OCI-LY7 (cell line): Measurements from ENCODE around the gene SGIP1. TPM values are rescaled to one million over a fixed set of nuclear protein-coding genes. Genes with fewer than 3 reads are reported as not detected.

ENCODE experiments used
- BruUV-seq: library from RNA; stranded (reverse); fragments of 400-500 nt; replicated peaks from 2 replicates; lab custom pipeline; 2021; lab: Mats Ljungman, UMichigan
- CTCF ChIA-PET: fragments of 300-600 bp; sonication (Branson Sonifier 250); formaldehyde crosslinking; loops from one replicate; lab custom pipeline; 2022; ENCODE audit warnings: antibody characterized with exemption; ENCODE audit not compliant: unreplicated experiment; lab: Charles Lee
- POLR2A ChIA-PET: fragments of 300-600 bp; sonication (Branson Sonifier 250); formaldehyde crosslinking; loops from one replicate; lab custom pipeline; 2022; ENCODE audit warnings: antibody characterized with exemption; lab: Charles Lee
- DNase-seq: peaks from one replicate; pipeline ENCODE4 v3.0.0-alpha.2; 2015; ENCODE audit warnings: low spot score
- H2AFZ ChIP-seq: fragments of 200-600 bp; sonication (generic), shearing (Covaris generic); 2 replicates; pipeline ENCODE4 v1.6.1; 2014; ENCODE audit warnings: mild to moderate bottlenecking, antibody characterized with exemption, low read length, moderate library complexity
- H3K27ac ChIP-seq: fragments of 200-600 bp; sonication (generic); 2 replicates; pipeline ENCODE4 v1.5.1; 2014; ENCODE audit warnings: mixed run types, low read depth, mild to moderate bottlenecking, moderate library complexity, low read length, inconsistent platforms; ENCODE audit not compliant: poor library complexity, severe bottlenecking
- H3K36me3 ChIP-seq: fragments of 200-600 bp; sonication (generic); 2 replicates; pipeline ENCODE4 v1.6.1; 2014; ENCODE audit warnings: mild to moderate bottlenecking, antibody characterized with exemption, low read length, moderate library complexity, mixed read lengths; ENCODE audit not compliant: insufficient read depth
- H3K4me1 ChIP-seq: fragments of 200-600 bp; sonication (generic); 2 replicates; pipeline ENCODE4 v1.5.1; 2014; ENCODE audit warnings: mild to moderate bottlenecking, low read length; ENCODE audit not compliant: insufficient read depth, poor library complexity, severe bottlenecking
- H3K4me2 ChIP-seq: fragments of 200-600 bp; sonication (generic); 2 replicates; pipeline ENCODE4 v1.6.1; 2014; ENCODE audit warnings: mild to moderate bottlenecking, low read length
- H3K4me3 ChIP-seq: fragments of 200-600 bp; sonication (generic); 2 replicates; pipeline ENCODE4 v1.5.1; 2014; ENCODE audit warnings: mild to moderate bottlenecking, low read depth, low read length; ENCODE audit not compliant: poor library complexity, severe bottlenecking
- H3K79me2 ChIP-seq: fragments of 200-600 bp; sonication (generic); 2 replicates; pipeline ENCODE4 v1.6.1; 2016; ENCODE audit warnings: low read depth, mild to moderate bottlenecking, low read length, moderate library complexity, mixed read lengths; ENCODE audit not compliant: insufficient read depth
- H3K9me2 ChIP-seq: fragments of 200-600 bp; sonication (generic); 2 replicates; pipeline ENCODE4 v1.6.1; 2016; ENCODE audit warnings: mild to moderate bottlenecking, low read length, mixed read lengths; ENCODE audit not compliant: insufficient read depth
- H3K9me3 ChIP-seq: fragments of 200-600 bp; sonication (generic); 2 replicates; pipeline ENCODE4 v1.6.1; 2014; ENCODE audit warnings: mild to moderate bottlenecking, mixed run types, low read length, mixed read lengths
- H4K20me1 ChIP-seq: fragments of 200-600 bp; sonication (generic); 2 replicates; pipeline ENCODE4 v1.6.1; 2014; ENCODE audit warnings: mild to moderate bottlenecking, antibody characterized with exemption, low read length, moderate library complexity, mixed read lengths; ENCODE audit not compliant: insufficient read depth
- EZH2phosphoT487 ChIP-seq: fragments of 200-600 bp; sonication (generic); IDR thresholded peaks from 2 replicates; pipeline ENCODE4 v1.6.1; 2018; ENCODE audit warnings: low read depth, borderline replicate concordance, mild to moderate bottlenecking, mixed run types, antibody characterized with exemption, low read length, moderate library complexity, mixed read lengths
- intact Hi-C: fragments of 100-400 bp; cut with micrococcal nuclease; formaldehyde crosslinking; loops from one replicate; pipeline ENCODE4 v1.10.0; 2022; ENCODE audit not compliant: unreplicated experiment
- total RNA-seq, 2 experiments: library from RNA; depleted of rRNA in 1 of 2; stranded (reverse); fragments of >200 nt in 1 of 2; shearing (Covaris generic) in 1 of 2; gene quantifications; 2 replicates each; pipeline ENCODE4 v1.2.3, GENCODE V29; 2014 to 2022
- TF ChIP-seq, protein P1 (sequence below): fragments of 200-600 bp; sonication (generic); conservative IDR thresholded peaks from 2 replicates; pipeline ENCODE4 v1.5.1; 2014; ENCODE audit warnings: mild to moderate bottlenecking, antibody characterized with exemption, low read length, moderate library complexity, mixed read lengths

Gene SGIP1
- total RNA-seq, 2 experiments from 2014 or later, result not detected

DNA sequence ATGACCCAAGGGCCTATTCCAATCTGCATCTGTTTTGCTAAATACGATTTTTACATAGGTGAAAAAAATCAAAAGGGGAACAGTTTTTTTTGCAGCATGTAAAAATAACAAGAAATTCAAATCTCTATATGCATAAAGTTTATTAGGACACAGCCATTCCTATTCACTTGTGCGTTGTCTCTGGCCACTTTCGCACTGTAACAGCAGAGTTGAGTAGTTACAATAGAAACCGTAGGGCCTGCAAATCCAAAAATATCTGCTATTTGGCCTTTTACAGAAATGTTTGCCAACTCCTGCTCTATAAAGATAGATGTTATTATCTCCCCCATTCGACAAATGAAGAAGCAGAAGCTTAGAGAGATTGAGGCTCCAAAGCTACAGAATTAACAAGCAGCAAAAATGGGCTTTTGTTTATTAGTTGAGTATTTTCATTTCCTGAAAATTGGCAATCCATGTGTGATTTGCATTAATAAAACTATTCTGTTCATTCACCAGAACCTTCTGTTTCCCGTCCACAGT is 223.8 kb downstream of the SGIP1 start:
- Histone ChIP-seq H3K27ac (peak overlapping the region; percentile 83), H3K36me3 (peaks cover 3% of the 10 kb centered on the region; the same call in 1 of the 2 replicates), H3K79me2 (no peaks in the 10 kb centered on the region), H3K9me3 (peaks cover 7% of the 10 kb centered on the region; the same call in 1 of the 2 replicates), H3K4me1 (peaks cover 38% of the 10 kb centered on the region), H3K4me3 (peak overlapping the region; percentile 45), H3K4me2 (peak overlapping the region; percentile 71), H3K9me2 (no peaks in the 10 kb centered on the region), H4K20me1 (no peaks in the 10 kb centered on the region), H2AFZ (peak overlapping the region; percentile 81)
- intact Hi-C loops, result no loop called here
- DNase-seq, result no peak
- no TSS peak for BruUV-seq
- ChIA-PET POLR2A (interaction anchor here (0.7 to 4.6 kb wide), 24 partner anchors 9 to 675 kb away, joined by 3 to 22 read pairs (median 4); partner anchors contain the start of genes DNAI4 and MIER1), CTCF (interaction anchor here (0.6 kb wide), 1 partner anchor 392 kb away, joined by 5 read pairs; no protein-coding TSS in a partner anchor)
- TF ChIP-seq EZH2phosphoT487, result no peak
- TF ChIP-seq, protein P1, sequence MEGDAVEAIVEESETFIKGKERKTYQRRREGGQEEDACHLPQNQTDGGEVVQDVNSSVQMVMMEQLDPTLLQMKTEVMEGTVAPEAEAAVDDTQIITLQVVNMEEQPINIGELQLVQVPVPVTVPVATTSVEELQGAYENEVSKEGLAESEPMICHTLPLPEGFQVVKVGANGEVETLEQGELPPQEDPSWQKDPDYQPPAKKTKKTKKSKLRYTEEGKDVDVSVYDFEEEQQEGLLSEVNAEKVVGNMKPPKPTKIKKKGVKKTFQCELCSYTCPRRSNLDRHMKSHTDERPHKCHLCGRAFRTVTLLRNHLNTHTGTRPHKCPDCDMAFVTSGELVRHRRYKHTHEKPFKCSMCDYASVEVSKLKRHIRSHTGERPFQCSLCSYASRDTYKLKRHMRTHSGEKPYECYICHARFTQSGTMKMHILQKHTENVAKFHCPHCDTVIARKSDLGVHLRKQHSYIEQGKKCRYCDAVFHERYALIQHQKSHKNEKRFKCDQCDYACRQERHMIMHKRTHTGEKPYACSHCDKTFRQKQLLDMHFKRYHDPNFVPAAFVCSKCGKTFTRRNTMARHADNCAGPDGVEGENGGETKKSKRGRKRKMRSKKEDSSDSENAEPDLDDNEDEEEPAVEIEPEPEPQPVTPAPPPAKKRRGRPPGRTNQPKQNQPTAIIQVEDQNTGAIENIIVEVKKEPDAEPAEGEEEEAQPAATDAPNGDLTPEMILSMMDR, result no peak

DNA sequence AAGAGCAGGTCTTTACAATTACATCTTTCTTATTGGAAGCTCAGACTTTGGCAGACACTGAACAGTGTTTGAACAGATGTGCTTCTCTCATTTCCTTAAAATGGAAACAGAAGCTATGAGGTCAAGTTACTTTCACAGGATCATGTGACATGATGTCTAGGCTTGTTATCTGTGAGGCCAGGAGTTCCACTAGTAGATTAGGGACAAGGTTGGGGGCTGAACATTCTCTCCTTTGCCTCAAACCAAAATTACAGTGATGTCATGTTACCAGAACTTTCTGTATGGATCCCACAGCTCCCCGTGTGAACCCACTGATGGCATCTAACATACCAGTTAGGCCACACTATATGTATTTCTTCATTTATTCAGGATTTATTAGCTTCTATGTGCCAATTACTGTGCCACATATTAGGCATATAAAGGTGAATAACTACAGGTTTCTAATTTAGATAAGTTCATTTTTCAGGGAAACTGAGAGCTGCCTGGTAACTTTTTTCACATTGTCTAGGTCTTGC is 224.3 kb downstream of the SGIP1 start:
- intact Hi-C loops, result no loop called here
- Histone ChIP-seq H3K27ac (peak overlapping the region; percentile 83), H4K20me1 (no peaks in the 10 kb centered on the region), H3K36me3 (peaks cover 3% of the 10 kb centered on the region; the same call in 1 of the 2 replicates), H3K79me2 (no peaks in the 10 kb centered on the region), H2AFZ (peak overlapping the region; percentile 81), H3K9me3 (peaks cover 12% of the 10 kb centered on the region; the same call in 1 of the 2 replicates), H3K4me3 (peak overlapping the region; percentile 45), H3K4me1 (peaks cover 38% of the 10 kb centered on the region), H3K9me2 (no peaks in the 10 kb centered on the region), H3K4me2 (peak overlapping the region; percentile 71)
- no TSS peak for BruUV-seq
- TF ChIP-seq, protein P1, result no peak
- no peak for TF ChIP-seq EZH2phosphoT487
- DNase-seq, result peak; percentile 87
- ChIA-PET POLR2A (interaction anchor here (0.5 to 4.6 kb wide), 24 partner anchors 9 to 1742 kb away, joined by 3 to 22 read pairs (median 4); partner anchors contain the start of genes DNAI4 and MIER1), CTCF (interaction anchor here (0.6 kb wide), 1 partner anchor 391 kb away, joined by 5 read pairs; no protein-coding TSS in a partner anchor)
